Astrocyte (in vitro differentiated cells and primary cell): ENCODE results near the gene BIRC3. TPM values are rescaled to one million over a fixed set of nuclear protein-coding genes. Genes with fewer than 3 reads are reported as not detected.

Experiments used
- DNase-seq: peaks from one replicate; pipeline ENCODE4 v3.0.0-alpha.2; 2010; ENCODE audit warnings: low read depth
- FAIRE-seq: peaks from 2 replicates; lab custom pipeline; 2011; peaks lifted over from hg19 to GRCh38; lab: Jason Lieb, UNC
- H2AFZ ChIP-seq: 2 replicates; pipeline ENCODE4 v1.6.0; 2012; ENCODE audit warnings: low read depth, low read length, inconsistent platforms
- H3K27ac ChIP-seq: 2 replicates; pipeline ENCODE4 v1.5.1; 2011; ENCODE audit warnings: low read depth, low read length, inconsistent platforms
- H3K27me3 ChIP-seq: 2 replicates; pipeline ENCODE4 v1.6.0; 2011; ENCODE audit warnings: low read length, inconsistent platforms; ENCODE audit not compliant: insufficient read depth
- H3K36me3 ChIP-seq: 2 replicates; pipeline ENCODE4 v1.5.1; 2011; ENCODE audit warnings: low read length, inconsistent platforms; ENCODE audit not compliant: insufficient read depth
- H3K4me1 ChIP-seq: 2 replicates; pipeline ENCODE4 v1.5.1; 2011; ENCODE audit warnings: low read length, inconsistent platforms; ENCODE audit not compliant: insufficient read depth
- H3K4me2 ChIP-seq: 2 replicates; pipeline ENCODE4 v1.6.0; 2012; ENCODE audit warnings: low read length, inconsistent platforms
- H3K4me3 ChIP-seq: 2 replicates; pipeline ENCODE4 v1.5.1; 2011; ENCODE audit warnings: low read depth, mild to moderate bottlenecking, low read length, inconsistent platforms; ENCODE audit not compliant: insufficient read depth
- H3K79me2 ChIP-seq: 2 replicates; pipeline ENCODE4 v1.6.0; 2012; ENCODE audit warnings: mild to moderate bottlenecking, low read length, inconsistent platforms; ENCODE audit not compliant: insufficient read depth
- H3K9ac ChIP-seq: 2 replicates; pipeline ENCODE4 v1.6.0; 2012; ENCODE audit warnings: mild to moderate bottlenecking, low read length, inconsistent platforms
- H3K9me3 ChIP-seq: 2 replicates; pipeline ENCODE4 v1.5.1; 2012; ENCODE audit warnings: low read depth, mild to moderate bottlenecking, low read length, inconsistent platforms; ENCODE audit not compliant: insufficient read depth
- H4K20me1 ChIP-seq: 2 replicates; pipeline ENCODE4 v1.6.0; 2012; ENCODE audit warnings: low read length, inconsistent platforms; ENCODE audit not compliant: insufficient read depth
- H3K27ac Mint-ChIP-seq: one replicate; pipeline ENCODE4 v1.8.0; 2021; ENCODE audit warnings: mild to moderate bottlenecking, mixed read lengths; ENCODE audit not compliant: unreplicated experiment
- H3K27me3 Mint-ChIP-seq: one replicate; pipeline ENCODE4 v1.8.0; 2021; ENCODE audit warnings: low read depth, mixed read lengths; ENCODE audit not compliant: unreplicated experiment
- H3K36me3 Mint-ChIP-seq: one replicate; pipeline ENCODE4 v1.8.0; 2021; ENCODE audit warnings: low read depth, mixed read lengths; ENCODE audit not compliant: unreplicated experiment
- H3K4me1 Mint-ChIP-seq: one replicate; pipeline ENCODE4 v1.8.0; 2021; ENCODE audit warnings: low read depth, mixed read lengths; ENCODE audit not compliant: unreplicated experiment
- H3K4me3 Mint-ChIP-seq: one replicate; pipeline ENCODE4 v1.8.0; 2021; ENCODE audit warnings: mild to moderate bottlenecking, moderate library complexity, mixed read lengths; ENCODE audit not compliant: unreplicated experiment
- H3K9me3 Mint-ChIP-seq: one replicate; pipeline ENCODE4 v1.8.0; 2021; ENCODE audit warnings: mild to moderate bottlenecking, mixed read lengths; ENCODE audit not compliant: unreplicated experiment
- CTCF ChIP-seq: IDR thresholded peaks from 2 replicates; pipeline ENCODE4 v1.5.1; 2011; ENCODE audit warnings: low read depth, mild to moderate bottlenecking, inconsistent platforms, low read length, moderate library complexity; ENCODE audit not compliant: insufficient read depth
- EZH2 ChIP-seq: IDR thresholded peaks from 2 replicates; pipeline ENCODE4 v1.6.1; 2012; ENCODE audit warnings: mild to moderate bottlenecking, low read length, inconsistent platforms; ENCODE audit not compliant: insufficient read depth
- total RNA-seq: library from RNA; stranded (reverse); gene quantifications from 2 replicates; pipeline ENCODE4 v1.2.1, GENCODE V29; 2021

The BIRC3 gene
- total RNA-seq, 1 donor from 2014 or later: 2.6 TPM

DNA sequence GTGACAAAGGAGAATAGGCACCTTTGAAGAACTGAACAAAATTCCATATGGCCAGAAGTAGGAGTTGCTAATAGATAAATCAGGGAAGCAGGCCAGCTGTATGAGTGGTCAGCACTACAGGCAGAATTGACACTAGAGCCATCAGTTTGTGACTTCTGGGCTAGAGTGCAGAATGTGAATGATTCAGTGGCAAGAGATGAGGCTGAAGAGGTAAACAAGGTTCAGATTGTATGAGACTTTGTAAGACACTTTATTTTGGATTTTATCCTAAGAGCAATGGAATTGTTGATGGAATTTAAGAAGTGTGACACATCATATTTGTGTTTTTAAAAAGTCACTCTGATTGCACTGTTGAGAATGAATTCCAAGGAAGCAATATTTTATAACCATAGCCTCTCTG is 12.9 kb downstream of the BIRC3 start:
- Mint-ChIP-seq H3K36me3 (no peaks in the 10 kb centered on the region), H3K9me3 (no peaks in the 10 kb centered on the region), H3K4me3 (no peak overlapping the region), H3K4me1 (no peaks in the 10 kb centered on the region), H3K27ac (no peak overlapping the region), H3K27me3 (no peaks in the 10 kb centered on the region)
- H3K36me3 ChIP-seq: no peaks in the 10 kb centered on the region
- FAIRE-seq (peak; percentile 77), DNase-seq (no peak)
- no peak overlapping the region for H2AFZ ChIP-seq
- H3K27ac ChIP-seq: no peak overlapping the region
- H3K4me2 ChIP-seq: no peak overlapping the region
- H4K20me1 ChIP-seq: no peaks in the 10 kb centered on the region
- H3K9ac ChIP-seq: no peak overlapping the region
- H3K9me3 ChIP-seq: no peaks in the 10 kb centered on the region
- H3K27me3 ChIP-seq: no peaks in the 10 kb centered on the region
- no peak overlapping the region for H3K4me3 ChIP-seq
- no peaks in the 10 kb centered on the region for H3K79me2 ChIP-seq
- H3K4me1 ChIP-seq: no peaks in the 10 kb centered on the region
- TF ChIP-seq CTCF: no peak
- no peak for TF ChIP-seq EZH2

DNA sequence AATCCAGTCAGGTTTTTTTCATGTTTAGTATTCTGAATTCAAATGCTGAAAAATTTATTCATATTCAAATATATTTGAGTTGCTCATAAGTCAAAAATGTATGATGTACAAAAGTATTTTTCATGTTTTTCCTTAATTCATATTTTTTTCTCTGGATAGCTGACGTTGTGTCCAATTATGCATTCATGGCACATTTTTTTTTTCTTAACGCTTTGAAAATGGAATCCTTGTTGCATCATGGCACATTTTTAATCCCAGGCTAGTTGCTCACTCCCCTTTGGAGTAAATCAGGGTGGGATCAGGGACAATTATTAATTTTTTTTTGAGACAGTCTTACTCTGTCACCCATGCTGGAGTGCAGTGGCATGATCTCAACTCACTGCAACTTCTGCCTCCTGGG is 14.1 kb downstream of the BIRC3 start:
- FAIRE-seq (no peak), DNase-seq (no peak)
- H3K4me2 ChIP-seq: no peak overlapping the region
- H3K9me3 ChIP-seq: no peaks in the 10 kb centered on the region
- Mint-ChIP-seq H3K4me1 (no peaks in the 10 kb centered on the region), H3K27ac (no peak overlapping the region), H3K4me3 (no peak overlapping the region), H3K9me3 (no peaks in the 10 kb centered on the region), H3K27me3 (no peaks in the 10 kb centered on the region), H3K36me3 (no peaks in the 10 kb centered on the region)
- H4K20me1 ChIP-seq: no peaks in the 10 kb centered on the region
- no peak overlapping the region for H3K4me3 ChIP-seq
- no peak overlapping the region for H3K9ac ChIP-seq
- H3K36me3 ChIP-seq: no peaks in the 10 kb centered on the region
- no peaks in the 10 kb centered on the region for H3K27me3 ChIP-seq
- TF ChIP-seq CTCF: no peak
- TF ChIP-seq EZH2: no peak
- no peaks in the 10 kb centered on the region for H3K79me2 ChIP-seq
- no peaks in the 10 kb centered on the region for H3K4me1 ChIP-seq
- no peak overlapping the region for H2AFZ ChIP-seq
- H3K27ac ChIP-seq: no peak overlapping the region

GRCh38 chr11:102332611-102332994 is 15.3 kb downstream of the BIRC3 start:
- Histone ChIP-seq H4K20me1 (no peaks in the 10 kb centered on the region), H2AFZ (no peak overlapping the region), H3K9ac (no peak overlapping the region), H3K4me2 (no peak overlapping the region), H3K79me2 (no peaks in the 10 kb centered on the region), H3K36me3 (no peaks in the 10 kb centered on the region), H3K27ac (no peak overlapping the region), H3K27me3 (no peaks in the 10 kb centered on the region), H3K4me3 (no peak overlapping the region), H3K4me1 (no peaks in the 10 kb centered on the region), H3K9me3 (no peaks in the 10 kb centered on the region)
- Mint-ChIP-seq H3K27me3 (no peaks in the 10 kb centered on the region), H3K27ac (no peak overlapping the region), H3K4me3 (no peak overlapping the region), H3K9me3 (no peaks in the 10 kb centered on the region), H3K36me3 (no peaks in the 10 kb centered on the region), H3K4me1 (no peaks in the 10 kb centered on the region)
- TF ChIP-seq CTCF (no peak), EZH2 (no peak)
- no peak for FAIRE-seq
- DNase-seq: no peak
